BJ (cell line): ENCODE data around the gene OXCT1. TPM values are rescaled to one million over a fixed set of nuclear protein-coding genes. Genes with fewer than 3 reads are reported as not detected.

Experiments
- CTCF ChIA-PET: fragments of 350-600 bp; formaldehyde crosslinking; extraction: SDS; loops from one replicate; lab custom pipeline; 2021; ENCODE audit warnings: antibody characterized with exemption, inconsistent platforms; lab: Yijun Ruan, JAX
- POLR2A ChIA-PET: fragments of 300-600 bp; sonication (Branson Sonifier 250); formaldehyde crosslinking; extraction: SDS; loops from one replicate; lab custom pipeline; 2021; ENCODE audit warnings: antibody characterized with exemption; lab: Charles Lee
- DNase-seq: peaks from one replicate; pipeline ENCODE4 v3.0.0-alpha.2; 2011; ENCODE audit warnings: low read depth
- H3K27me3 ChIP-seq: 2 replicates; pipeline ENCODE4 v1.6.0; 2011; ENCODE audit warnings: low read length; ENCODE audit not compliant: control insufficient read depth, insufficient read depth
- H3K36me3 ChIP-seq: 2 replicates; pipeline ENCODE4 v1.5.1; 2011; ENCODE audit warnings: low read length; ENCODE audit not compliant: control insufficient read depth, insufficient read depth
- H3K4me3 ChIP-seq: 2 replicates; pipeline ENCODE4 v1.5.1; 2011; ENCODE audit warnings: low read depth, mild to moderate bottlenecking, control low read depth, low read length
- CTCF ChIP-seq: IDR thresholded peaks from 2 replicates; pipeline ENCODE4 v1.5.1; 2011; ENCODE audit warnings: low read depth, mild to moderate bottlenecking, control low read depth, inconsistent platforms, low read length, moderate library complexity; ENCODE audit not compliant: insufficient read depth
- polyA plus RNA-seq: library from polyadenylated mRNA; depleted of rRNA; stranded (reverse); fragments of >200 nt; gene quantifications from 2 replicates; pipeline ENCODE4 v1.2.3, GENCODE V29; 2011

The OXCT1 gene
- polyA plus RNA-seq, 1 experiment: 12.0 TPM

- Histone ChIP-seq H3K36me3 (peaks cover 1% of the 10 kb centered on the region; the same call in 1 of the 2 replicates), H3K4me3 (no peak overlapping the region), H3K27me3 (no peaks in the 10 kb centered on the region)
- no peak for DNase-seq
- POLR2A ChIA-PET: no interaction called here
- CTCF ChIA-PET: interaction anchor here (1.1 to 6.7 kb wide), 2 partner anchors 119 to 132 kb away, joined by 3 to 92 read pairs; no protein-coding TSS in a partner anchor
- no peak for TF ChIP-seq CTCF
These were observed 28.9 kb downstream of the OXCT1 start for GRCh38 chr5:41841325-41841724.

GRCh38 chr5:41840251-41840650, 30.0 kb downstream of the OXCT1 start:
- TF ChIP-seq CTCF: no peak
- H3K4me3 ChIP-seq: no peak overlapping the region
- H3K27me3 ChIP-seq: no peaks in the 10 kb centered on the region
- POLR2A ChIA-PET: no interaction called here
- no peak for DNase-seq
- CTCF ChIA-PET: interaction anchor here (0.7 to 6.7 kb wide), 3 partner anchors 16 to 936 kb away, joined by 3 to 92 read pairs (median 3); no protein-coding TSS in a partner anchor
- H3K36me3 ChIP-seq: peaks cover 1% of the 10 kb centered on the region; the same call in 1 of the 2 replicates

- Histone ChIP-seq H3K27me3 (no peaks in the 10 kb centered on the region), H3K36me3 (peaks cover 1% of the 10 kb centered on the region; the same call in 1 of the 2 replicates), H3K4me3 (no peak overlapping the region)
- CTCF ChIA-PET: interaction anchor here (1.0 to 3.1 kb wide), 3 partner anchors 130 to 568 kb away, joined by 3 to 14 read pairs (median 5); no protein-coding TSS in a partner anchor
- TF ChIP-seq CTCF: no peak
- DNase-seq: no peak
- POLR2A ChIA-PET: no interaction called here
These were observed 32.4 kb downstream of the OXCT1 start for GRCh38 chr5:41837793-41838192.

- DNase-seq: peak; percentile 49
- ChIA-PET POLR2A (no interaction called here), CTCF (interaction anchor here (1.4 kb wide), 1 partner anchor 24 kb away, joined by 3 read pairs; no protein-coding TSS in a partner anchor)
- TF ChIP-seq CTCF: no peak
- no peak overlapping the region for H3K4me3 ChIP-seq
- H3K27me3 ChIP-seq: no peaks in the 10 kb centered on the region
- peaks cover 4% of the 10 kb centered on the region; the same call in 1 of the 2 replicates for H3K36me3 ChIP-seq
These were observed 34.6 kb downstream of the OXCT1 start for GRCh38 chr5:41835645-41836044.

- POLR2A ChIA-PET: no interaction called here
- CTCF ChIA-PET: interaction anchor here (1.5 kb wide), 1 partner anchor 9 kb away, joined by 4 read pairs; no protein-coding TSS in a partner anchor
- Histone ChIP-seq H3K4me3 (no peak overlapping the region), H3K27me3 (no peaks in the 10 kb centered on the region), H3K36me3 (peaks cover 4% of the 10 kb centered on the region; the same call in 1 of the 2 replicates)
- no peak for TF ChIP-seq CTCF
- no peak for DNase-seq
These were observed 35.7 kb downstream of the OXCT1 start for GRCh38 chr5:41834506-41834905.
